Naive thymus-derived CD4-positive, alpha-beta T cell (primary cell): Measurements from ENCODE around the gene PDE4DIP. TPM values are rescaled to one million over a fixed set of nuclear protein-coding genes. Genes with fewer than 3 reads are reported as not detected.
A peak's percentile ranks its signal among the peaks of the same experiment; 100 is the strongest.
"Not testable (repeated sequence)": the region's sequence is repeated elsewhere in the genome, so short reads cannot be mapped to it uniquely, and the experiment has no call there.

Experiments
- ATAC-seq: fragments of 150-1000 bp; cut with Tn5 transposase; 2 replicates; pipeline ENCODE4 v1.10.0; 2021; ENCODE audit warnings: mild to moderate bottlenecking, moderate library complexity
- CTCF ChIA-PET: fragments of 350-600 bp; sonication (Branson Sonifier 250); formaldehyde crosslinking; loops from one replicate; lab custom pipeline; 2021; ENCODE audit warnings: antibody characterized with exemption; lab: Charles Lee
- POLR2A ChIA-PET: fragments of 350-600 bp; sonication (Branson Sonifier 250); formaldehyde crosslinking; loops from one replicate; lab custom pipeline; 2021; ENCODE audit warnings: antibody characterized with exemption, inconsistent platforms; lab: Charles Lee
- DNase-seq, 9 donors: peaks; one replicate each; pipeline versions ENCODE4 v3.0.0 to v3.0.0-alpha.2; 2020 to 2022; ENCODE audit warnings: mixed read lengths in 1 of 9
- H3K27ac ChIP-seq: one replicate; pipeline ENCODE4 v1.7.0; 2013; ENCODE audit warnings: mild to moderate bottlenecking, low read depth, low read length, moderate library complexity
- H3K27me3 ChIP-seq, 2 donors: one replicate each; pipeline ENCODE4 v1.7.0; 2013; ENCODE audit warnings: low read length in 2 of 2, mild to moderate bottlenecking in 2 of 2, moderate library complexity in 2 of 2; ENCODE audit not compliant: control insufficient read depth in 2 of 2, insufficient read depth in 2 of 2
- H3K36me3 ChIP-seq, 3 experiments: 1 replicate in 2 of 3; 2 replicates in 1 of 3; pipeline ENCODE4 v1.7.0; 2013; ENCODE audit warnings: low read length in 3 of 3, mild to moderate bottlenecking in 3 of 3, moderate library complexity in 1 of 3; ENCODE audit not compliant: insufficient read depth in 3 of 3, control insufficient read depth in 2 of 3
- H3K4me1 ChIP-seq, 2 donors: one replicate each; pipeline ENCODE4 v1.7.0; 2013; ENCODE audit warnings: low read length in 2 of 2, mild to moderate bottlenecking in 2 of 2, moderate library complexity in 1 of 2; ENCODE audit not compliant: control insufficient read depth in 2 of 2, insufficient read depth in 2 of 2
- H3K4me3 ChIP-seq: 2 replicates; pipeline ENCODE4 v1.7.0; 2013; ENCODE audit warnings: mild to moderate bottlenecking, low read length
- H3K9me3 ChIP-seq, 3 experiments: 1 replicate in 2 of 3; 2 replicates in 1 of 3; pipeline ENCODE4 v1.7.0; 2013; ENCODE audit warnings: low read length in 3 of 3; ENCODE audit not compliant: control insufficient read depth in 2 of 3
- H3K27ac Mint-ChIP-seq, 9 donors: one replicate each; pipeline ENCODE4 v1.8.0; 2020 to 2022; ENCODE audit warnings: mixed read lengths in 9 of 9, mild to moderate bottlenecking in 8 of 9, moderate library complexity in 5 of 9, inconsistent platforms in 2 of 9
- H3K27me3 Mint-ChIP-seq, 5 donors: one replicate each; pipeline ENCODE4 v1.8.0; 2021 to 2022; ENCODE audit warnings: mixed read lengths in 5 of 5, mild to moderate bottlenecking in 1 of 5
- H3K36me3 Mint-ChIP-seq, 5 donors: one replicate each; pipeline ENCODE4 v1.8.0; 2020 to 2022; ENCODE audit warnings: mixed read lengths in 5 of 5, mild to moderate bottlenecking in 3 of 5, inconsistent platforms in 1 of 5
- H3K4me1 Mint-ChIP-seq, 7 donors: one replicate each; pipeline ENCODE4 v1.8.0; 2020 to 2022; ENCODE audit warnings: mixed read lengths in 7 of 7, mild to moderate bottlenecking in 3 of 7, inconsistent platforms in 1 of 7
- H3K4me3 Mint-ChIP-seq, 10 donors: one replicate each; pipeline ENCODE4 v1.8.0; 2020 to 2022; ENCODE audit warnings: mild to moderate bottlenecking in 10 of 10, mixed read lengths in 10 of 10, moderate library complexity in 6 of 10, inconsistent platforms in 2 of 10
- H3K9me3 Mint-ChIP-seq, 11 donors: one replicate each; pipeline ENCODE4 v1.8.0; 2020 to 2022; ENCODE audit warnings: mixed read lengths in 11 of 11, mild to moderate bottlenecking in 4 of 11, inconsistent platforms in 1 of 11, moderate library complexity in 1 of 11
- intact Hi-C, 2 donors: fragments of 100-400 bp; cut with micrococcal nuclease; formaldehyde crosslinking; loops; one replicate each; pipeline ENCODE4 v1.15.1; 2023
- polyA plus RNA-seq, 2 donors: library from polyadenylated mRNA; unstranded; fragments of 300-500 nt; fragmentation: Illumina TruSeq; gene quantifications; one replicate each; pipeline ENCODE4 v1.2.3, GENCODE V29; 2021
- total RNA-seq, 6 experiments: library from RNA in 5 of 6; stranded (reverse) in 5 of 6; gene quantifications; 1 replicate in 5 of 6; 2 replicates in 1 of 6; pipeline ENCODE4 v1.2.3 and lab custom pipeline; 2021 to 2026

PDE4DIP gene
- total and polyA plus RNA-seq, 7 experiments from 2014 or later = 14.5 to 73.9 (median 40.3) TPM

GRCh38 chr1:149033916-149034315 is 189.7 kb downstream of the PDE4DIP start:
- not testable (repeated sequence) for ATAC-seq, H3K4me3 Mint-ChIP-seq

GRCh38 chr1:149043056-149043455 is 198.8 kb downstream of the PDE4DIP start:
- H3K9me3 ChIP-seq, H3K4me1 Mint-ChIP-seq, H3K9me3 Mint-ChIP-seq, H3K4me3 ChIP-seq, ATAC-seq, CTCF ChIA-PET, H3K36me3 ChIP-seq, H3K4me3 Mint-ChIP-seq, H3K27ac Mint-ChIP-seq, H3K4me1 ChIP-seq, DNase-seq, H3K27me3 Mint-ChIP-seq, H3K27me3 ChIP-seq, H3K27ac ChIP-seq, intact Hi-C loops, H3K36me3 Mint-ChIP-seq, POLR2A ChIA-PET: not testable (repeated sequence)

More at GRCh38 chr1:149033916-149034315, 189.7 kb downstream of the PDE4DIP start:
- H3K36me3 Mint-ChIP-seq, H3K27ac Mint-ChIP-seq, intact Hi-C loops, H3K4me1 ChIP-seq, H3K9me3 Mint-ChIP-seq, H3K9me3 ChIP-seq, H3K27ac ChIP-seq, H3K36me3 ChIP-seq, H3K27me3 ChIP-seq, H3K4me1 Mint-ChIP-seq, CTCF ChIA-PET, DNase-seq, POLR2A ChIA-PET, H3K4me3 ChIP-seq: not testable (repeated sequence)
- H3K27me3 Mint-ChIP-seq = peaks cover 0 to 11% (median 0%) of the 10 kb centered on the region in 5 donors

GRCh38 chr1:149064611-149065010 is 220.4 kb downstream of the PDE4DIP start:
- H3K9me3 Mint-ChIP-seq, ATAC-seq, H3K4me3 ChIP-seq, H3K27me3 ChIP-seq, intact Hi-C loops, H3K4me1 ChIP-seq, POLR2A ChIA-PET, H3K27ac ChIP-seq, H3K27me3 Mint-ChIP-seq, CTCF ChIA-PET, H3K27ac Mint-ChIP-seq, DNase-seq, H3K4me1 Mint-ChIP-seq, H3K9me3 ChIP-seq, H3K4me3 Mint-ChIP-seq, H3K36me3 ChIP-seq: not testable (repeated sequence)
- peaks cover 4 to 17% (median 5%) of the 10 kb centered on the region in 5 donors for H3K36me3 Mint-ChIP-seq

- intact Hi-C loops, H3K4me3 ChIP-seq, ATAC-seq, H3K4me1 Mint-ChIP-seq, CTCF ChIA-PET, H3K4me3 Mint-ChIP-seq, H3K27ac ChIP-seq, H3K36me3 ChIP-seq, POLR2A ChIA-PET, H3K36me3 Mint-ChIP-seq, H3K9me3 Mint-ChIP-seq, H3K4me1 ChIP-seq, H3K27me3 Mint-ChIP-seq, H3K27ac Mint-ChIP-seq, H3K27me3 ChIP-seq, H3K9me3 ChIP-seq: not testable (repeated sequence)
- DNase-seq = peak in 1 of 9 donors; percentile 1
Observed at GRCh38 chr1:149075505-149076127, 231.4 kb downstream of the PDE4DIP start.

Other genes with a start within 250 kb of the PDE4DIP start
- gene NBPF14, start 248.4 kb upstream of the PDE4DIP start, total RNA-seq = 10 to 100 TPM; 27.0 to 72.9 (median 31.7) TPM
- 10 to 100 TPM in 1 of 2 donors, 1 to 10 TPM in 1; 9.7 to 14.6 TPM for gene NBPF14, start 248.4 kb upstream of the PDE4DIP start, polyA plus RNA-seq
- gene NUDT4B, start 95.7 kb upstream of the PDE4DIP start, total RNA-seq = under 1 TPM in 2 of 5 experiments, not detected in 3; 0.62 to 0.69 TPM
- 10 to 100 TPM in 1 of 2 donors, 1 to 10 TPM in 1; 3.7 to 11.2 TPM for gene NUDT4B, start 95.7 kb upstream of the PDE4DIP start, polyA plus RNA-seq